GM21515 (cell line): Measurements from ENCODE around the gene IGF2BP3.
"Not testable (repeated sequence)": the region's sequence is repeated elsewhere in the genome, so short reads cannot be mapped to it uniquely, and the experiment has no call there.

ENCODE experiments used
- ATAC-seq: cut with Tn5 transposase; IDR thresholded peaks from one replicate; pipeline ENCODE4 v1.9.1; 2021; ENCODE audit not compliant: unreplicated experiment

Gene IGF2BP3

GRCh38 chr7:23426876-23427275 is 43.4 kb downstream of the IGF2BP3 start:
- ATAC-seq, result no peak

GRCh38 chr7:23422909-23423308 is 47.4 kb downstream of the IGF2BP3 start:
- no peak for ATAC-seq

GRCh38 chr7:23422384-23422783 is 47.9 kb downstream of the IGF2BP3 start:
- no peak for ATAC-seq

- no peak for ATAC-seq
These were observed 50.4 kb downstream of the IGF2BP3 start for GRCh38 chr7:23419845-23420244.

- ATAC-seq, result no peak
These were observed 51.1 kb downstream of the IGF2BP3 start for GRCh38 chr7:23419160-23419559.

GRCh38 chr7:23418046-23418445 is 52.2 kb downstream of the IGF2BP3 start:
- no peak for ATAC-seq

GRCh38 chr7:23415198-23415597 is 55.1 kb downstream of the IGF2BP3 start:
- ATAC-seq, result no peak

- peak; percentile 75 for ATAC-seq
These were observed 59.7 kb downstream of the IGF2BP3 start for GRCh38 chr7:23410446-23411183.

- ATAC-seq, result not testable (repeated sequence)
These were observed 63.7 kb downstream of the IGF2BP3 start for GRCh38 chr7:23406564-23406963.

- no peak for ATAC-seq
These were observed 65.1 kb downstream of the IGF2BP3 start for GRCh38 chr7:23405240-23405618.

- no peak for ATAC-seq
These were observed 65.6 kb downstream of the IGF2BP3 start for GRCh38 chr7:23404546-23405239.

- ATAC-seq, result no peak
These were observed 66.3 kb downstream of the IGF2BP3 start for GRCh38 chr7:23403970-23404369.

- not testable (repeated sequence) for ATAC-seq
These were observed 72.2 kb downstream of the IGF2BP3 start for GRCh38 chr7:23398090-23398489.

GRCh38 chr7:23397241-23397640 is 73.0 kb downstream of the IGF2BP3 start:
- no peak for ATAC-seq

GRCh38 chr7:23396222-23397015 is 73.9 kb downstream of the IGF2BP3 start:
- ATAC-seq, result no peak

- no peak for ATAC-seq
These were observed 75.7 kb downstream of the IGF2BP3 start for GRCh38 chr7:23394488-23395171.

- no peak for ATAC-seq
These were observed 76.7 kb downstream of the IGF2BP3 start for GRCh38 chr7:23393636-23394035.

GRCh38 chr7:23389701-23390100 is 80.6 kb downstream of the IGF2BP3 start:
- ATAC-seq, result no peak

- no peak for ATAC-seq
These were observed 82.7 kb downstream of the IGF2BP3 start for GRCh38 chr7:23387583-23387982.

GRCh38 chr7:23385140-23385539 is 85.2 kb downstream of the IGF2BP3 start:
- no peak for ATAC-seq

GRCh38 chr7:23383225-23383624 is 87.1 kb downstream of the IGF2BP3 start:
- no peak for ATAC-seq
